Calu3 (cell line): ENCODE data around the gene TNFRSF19. TPM values are rescaled to one million over a fixed set of nuclear protein-coding genes. Genes with fewer than 3 reads are reported as not detected.

Source experiments
- BruUV-seq: library from RNA; stranded (reverse); fragments of 400-500 nt; replicated peaks from 2 replicates; lab custom pipeline; 2021; lab: Mats Ljungman, UMichigan
- CTCF ChIA-PET: fragments of 300-600 bp; sonication (Branson Sonifier 250); formaldehyde crosslinking; loops from one replicate; lab custom pipeline; 2022; ENCODE audit warnings: antibody characterized with exemption; lab: Charles Lee
- DNase-seq: peaks from one replicate; pipeline ENCODE4 v3.0.0; 2022
- H3K27ac Mint-ChIP-seq: one replicate; pipeline ENCODE4 v1.8.0; 2022; ENCODE audit warnings: mixed read lengths; ENCODE audit not compliant: unreplicated experiment
- H3K27me3 Mint-ChIP-seq: one replicate; pipeline ENCODE4 v1.8.0; 2022; ENCODE audit warnings: mixed read lengths; ENCODE audit not compliant: unreplicated experiment
- H3K36me3 Mint-ChIP-seq: one replicate; pipeline ENCODE4 v1.8.0; 2022; ENCODE audit warnings: mild to moderate bottlenecking, moderate library complexity, mixed read lengths; ENCODE audit not compliant: insufficient read depth, unreplicated experiment
- H3K4me1 Mint-ChIP-seq: one replicate; pipeline ENCODE4 v1.8.0; 2022; ENCODE audit warnings: mild to moderate bottlenecking, low read depth, mixed read lengths; ENCODE audit not compliant: unreplicated experiment
- H3K4me3 Mint-ChIP-seq: one replicate; pipeline ENCODE4 v1.8.0; 2022; ENCODE audit warnings: mild to moderate bottlenecking, low read depth, moderate library complexity, mixed read lengths; ENCODE audit not compliant: unreplicated experiment
- H3K9me3 Mint-ChIP-seq: one replicate; pipeline ENCODE4 v1.8.0; 2022; ENCODE audit warnings: low read depth, mixed read lengths; ENCODE audit not compliant: unreplicated experiment
- CTCF ChIP-seq: fragments of 200-600 bp; IDR thresholded peaks from one replicate; pipeline ENCODE4 v1.8.0; 2022; ENCODE audit warnings: antibody characterized with exemption; ENCODE audit not compliant: unreplicated experiment
- intact Hi-C: fragments of 100-400 bp; cut with micrococcal nuclease; formaldehyde crosslinking; loops from one replicate; pipeline ENCODE4 v1.10.0; 2022; ENCODE audit not compliant: unreplicated experiment
- total RNA-seq: library from RNA; stranded (reverse); gene quantifications from 2 replicates; pipeline ENCODE4 v1.2.3, GENCODE V29; 2022

The TNFRSF19 gene
- total RNA-seq, 1 experiment from 2014 or later: 38.3 TPM

GRCh38 chr13:23685416-23685815 lies 115.2 kb downstream of the TNFRSF19 start:
- no TSS peak for BruUV-seq
- Mint-ChIP-seq H3K4me3 (no peak overlapping the region), H3K9me3 (no peaks in the 10 kb centered on the region), H3K27ac (no peak overlapping the region), H3K36me3 (no peaks in the 10 kb centered on the region), H3K27me3 (no peaks in the 10 kb centered on the region), H3K4me1 (peaks cover 9% of the 10 kb centered on the region)
- DNase-seq: no peak
- intact Hi-C loops: no loop called here
- no peak for TF ChIP-seq CTCF
- CTCF ChIA-PET: no interaction called here

GRCh38 chr13:23686948-23687347 lies 116.7 kb downstream of the TNFRSF19 start:
- H3K9me3 Mint-ChIP-seq: no peaks in the 10 kb centered on the region
- no peak overlapping the region for H3K27ac Mint-ChIP-seq
- no peak overlapping the region for H3K4me3 Mint-ChIP-seq
- no peaks in the 10 kb centered on the region for H3K36me3 Mint-ChIP-seq
- TF ChIP-seq CTCF: no peak
- intact Hi-C loops: no loop called here
- no peak for DNase-seq
- CTCF ChIA-PET: no interaction called here
- no TSS peak for BruUV-seq
- peaks cover under 1% of the 10 kb centered on the region for H3K4me1 Mint-ChIP-seq
- H3K27me3 Mint-ChIP-seq: no peaks in the 10 kb centered on the region

- intact Hi-C loops: no loop called here
- no peaks in the 10 kb centered on the region for H3K9me3 Mint-ChIP-seq
- no peak for TF ChIP-seq CTCF
- H3K4me1 Mint-ChIP-seq: no peaks in the 10 kb centered on the region
- CTCF ChIA-PET: no interaction called here
- no peak for DNase-seq
- H3K27ac Mint-ChIP-seq: no peak overlapping the region
- no peaks in the 10 kb centered on the region for H3K27me3 Mint-ChIP-seq
- no peak overlapping the region for H3K4me3 Mint-ChIP-seq
- no TSS peak for BruUV-seq
- no peaks in the 10 kb centered on the region for H3K36me3 Mint-ChIP-seq
These were observed 117.4 kb downstream of the TNFRSF19 start for GRCh38 chr13:23687614-23688013.

- no peak for DNase-seq
- H3K27ac Mint-ChIP-seq: no peak overlapping the region
- TF ChIP-seq CTCF: no peak
- no peak overlapping the region for H3K4me3 Mint-ChIP-seq
- BruUV-seq: no TSS peak
- no peaks in the 10 kb centered on the region for H3K27me3 Mint-ChIP-seq
- no peaks in the 10 kb centered on the region for H3K36me3 Mint-ChIP-seq
- H3K9me3 Mint-ChIP-seq: no peaks in the 10 kb centered on the region
- intact Hi-C loops: no loop called here
- CTCF ChIA-PET: no interaction called here
- H3K4me1 Mint-ChIP-seq: no peaks in the 10 kb centered on the region
These were observed 118.1 kb downstream of the TNFRSF19 start for GRCh38 chr13:23688336-23688735.

GRCh38 chr13:23690668-23691067 lies 120.5 kb downstream of the TNFRSF19 start:
- TF ChIP-seq CTCF: no peak
- BruUV-seq: no TSS peak
- H3K36me3 Mint-ChIP-seq: no peaks in the 10 kb centered on the region
- H3K4me1 Mint-ChIP-seq: no peaks in the 10 kb centered on the region
- CTCF ChIA-PET: no interaction called here
- no peaks in the 10 kb centered on the region for H3K9me3 Mint-ChIP-seq
- intact Hi-C loops: no loop called here
- H3K27ac Mint-ChIP-seq: no peak overlapping the region
- no peak for DNase-seq
- H3K4me3 Mint-ChIP-seq: no peak overlapping the region
- no peaks in the 10 kb centered on the region for H3K27me3 Mint-ChIP-seq
